ENCODE results near the gene KIAA1217.

DNA sequence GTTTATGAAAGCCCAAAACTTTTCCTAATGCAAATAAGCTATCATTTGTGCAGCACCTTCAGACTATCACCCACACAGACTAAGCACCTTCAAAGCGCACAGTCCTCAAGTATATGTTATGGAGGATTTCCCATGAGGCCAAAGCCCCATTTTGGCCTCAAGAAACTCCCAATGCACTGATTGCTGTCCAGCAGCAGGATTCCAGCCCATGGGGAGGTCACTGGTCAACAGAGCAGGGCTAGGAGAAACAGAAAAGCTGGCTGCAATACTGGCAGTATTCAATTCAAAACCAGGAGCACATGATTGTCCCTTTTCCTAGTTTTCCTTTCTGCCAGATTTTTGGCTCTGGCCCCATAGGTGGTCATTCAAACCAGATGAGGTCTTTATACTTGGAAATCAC lies 24.5 kb upstream of the KIAA1217 start:
- TF ChIP-seq, protein P1, sequence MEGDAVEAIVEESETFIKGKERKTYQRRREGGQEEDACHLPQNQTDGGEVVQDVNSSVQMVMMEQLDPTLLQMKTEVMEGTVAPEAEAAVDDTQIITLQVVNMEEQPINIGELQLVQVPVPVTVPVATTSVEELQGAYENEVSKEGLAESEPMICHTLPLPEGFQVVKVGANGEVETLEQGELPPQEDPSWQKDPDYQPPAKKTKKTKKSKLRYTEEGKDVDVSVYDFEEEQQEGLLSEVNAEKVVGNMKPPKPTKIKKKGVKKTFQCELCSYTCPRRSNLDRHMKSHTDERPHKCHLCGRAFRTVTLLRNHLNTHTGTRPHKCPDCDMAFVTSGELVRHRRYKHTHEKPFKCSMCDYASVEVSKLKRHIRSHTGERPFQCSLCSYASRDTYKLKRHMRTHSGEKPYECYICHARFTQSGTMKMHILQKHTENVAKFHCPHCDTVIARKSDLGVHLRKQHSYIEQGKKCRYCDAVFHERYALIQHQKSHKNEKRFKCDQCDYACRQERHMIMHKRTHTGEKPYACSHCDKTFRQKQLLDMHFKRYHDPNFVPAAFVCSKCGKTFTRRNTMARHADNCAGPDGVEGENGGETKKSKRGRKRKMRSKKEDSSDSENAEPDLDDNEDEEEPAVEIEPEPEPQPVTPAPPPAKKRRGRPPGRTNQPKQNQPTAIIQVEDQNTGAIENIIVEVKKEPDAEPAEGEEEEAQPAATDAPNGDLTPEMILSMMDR (IDR thresholded peaks at IDR 0.05): no peak
- TF ChIP-seq POLR2A (IDR thresholded peaks at IDR 0.05): no peak
